ENCODE measurements around the gene CD33.

CD33 gene

GRCh38 chr19:51227326-51227725 is 2.4 kb downstream of the CD33 start:
- Histone ChIP-seq H3K36me3 (ENCODE audit: control insufficient read depth in 5 of 5, insufficient read depth in 5 of 5, low read length in 5 of 5) (no peaks in the 10 kb centered on the region), H3K9me3 (ENCODE audit: control insufficient read depth in 5 of 5, low read length in 5 of 5) (no peaks in the 10 kb centered on the region), H3K27me3 (ENCODE audit: control insufficient read depth in 5 of 5, insufficient read depth in 4 of 5, low read length in 5 of 5) (peaks cover 0 to 6% (median 4%) of the 10 kb centered on the region in 5 donors), H3K4me1 (ENCODE audit: control insufficient read depth in 5 of 5, insufficient read depth in 5 of 5, low read length in 5 of 5) (peaks cover 0 to 3% (median 0%) of the 10 kb centered on the region in 5 donors), H3K9ac (ENCODE audit: low read length in 5 of 5) (no peak overlapping the region), H3K4me3 (ENCODE audit: low read depth in 1 of 5, low read length in 5 of 5) (no peak overlapping the region), H3K27ac (ENCODE audit: low read depth, low read length) (no peak overlapping the region)

DNA sequence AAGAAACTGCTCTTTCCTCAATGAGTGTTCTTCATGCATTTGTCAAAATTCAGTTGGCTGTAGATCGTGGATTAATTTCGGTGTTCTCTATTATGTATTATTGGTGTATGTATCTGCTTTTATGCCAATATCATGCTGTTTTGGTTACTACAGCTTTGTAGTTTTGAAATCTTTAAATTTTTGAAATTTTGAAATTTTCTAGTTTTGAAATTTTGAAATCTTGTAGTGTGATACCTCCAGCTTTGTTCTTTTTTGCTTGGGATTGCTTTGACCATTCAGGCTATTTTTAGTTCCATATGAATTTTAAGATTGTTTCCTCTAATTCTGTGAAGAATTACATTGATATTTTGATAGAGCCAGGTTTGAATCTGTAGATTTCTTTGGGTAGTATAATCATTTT is 3.1 kb downstream of the CD33 start:
- Histone ChIP-seq H3K36me3 (ENCODE audit: control insufficient read depth in 5 of 5, insufficient read depth in 5 of 5, low read length in 5 of 5) (peaks cover 0 to 1% (median 0%) of the 10 kb centered on the region in 5 donors), H3K9ac (ENCODE audit: low read length in 5 of 5) (no peak overlapping the region), H3K27ac (ENCODE audit: low read depth, low read length) (no peak overlapping the region), H3K9me3 (ENCODE audit: control insufficient read depth in 5 of 5, low read length in 5 of 5) (peaks cover 0 to 3% (median 0%) of the 10 kb centered on the region in 5 donors), H3K4me3 (ENCODE audit: low read depth in 1 of 5, low read length in 5 of 5) (no peak overlapping the region), H3K27me3 (ENCODE audit: control insufficient read depth in 5 of 5, insufficient read depth in 4 of 5, low read length in 5 of 5) (peaks cover 0 to 6% (median 4%) of the 10 kb centered on the region in 5 donors), H3K4me1 (ENCODE audit: control insufficient read depth in 5 of 5, insufficient read depth in 5 of 5, low read length in 5 of 5) (peaks cover 0 to 3% (median 0%) of the 10 kb centered on the region in 5 donors)

- no peak overlapping the region for H3K9ac ChIP-seq (ENCODE audit: low read length in 5 of 5)
- H3K4me3 ChIP-seq (ENCODE audit: low read depth in 1 of 5, low read length in 5 of 5) = no peak overlapping the region
- no peak overlapping the region for H3K27ac ChIP-seq (ENCODE audit: low read depth, low read length)
- peaks cover 0 to 6% (median 0%) of the 10 kb centered on the region in 5 donors for H3K4me1 ChIP-seq (ENCODE audit: control insufficient read depth in 5 of 5, insufficient read depth in 5 of 5, low read length in 5 of 5)
- peaks cover 0 to 7% (median 4%) of the 10 kb centered on the region in 5 donors for H3K27me3 ChIP-seq (ENCODE audit: control insufficient read depth in 5 of 5, insufficient read depth in 4 of 5, low read length in 5 of 5)
- peaks cover 0 to 17% (median 0%) of the 10 kb centered on the region in 5 donors for H3K36me3 ChIP-seq (ENCODE audit: control insufficient read depth in 5 of 5, insufficient read depth in 5 of 5, low read length in 5 of 5)
- peaks cover 0 to 4% (median 0%) of the 10 kb centered on the region in 5 donors for H3K9me3 ChIP-seq (ENCODE audit: control insufficient read depth in 5 of 5, low read length in 5 of 5)
Measured at GRCh38 chr19:51240866-51241265, 16.0 kb downstream of the CD33 start.

- Histone ChIP-seq H3K27me3 (ENCODE audit: control insufficient read depth in 5 of 5, insufficient read depth in 4 of 5, low read length in 5 of 5) (peaks cover 0 to 4% (median 3%) of the 10 kb centered on the region in 5 donors), H3K4me3 (ENCODE audit: low read depth in 1 of 5, low read length in 5 of 5) (no peak overlapping the region), H3K27ac (ENCODE audit: low read depth, low read length) (no peak overlapping the region), H3K36me3 (ENCODE audit: control insufficient read depth in 5 of 5, insufficient read depth in 5 of 5, low read length in 5 of 5) (peaks cover 0 to 11% (median 0%) of the 10 kb centered on the region in 5 donors), H3K9ac (ENCODE audit: low read length in 5 of 5) (no peak overlapping the region), H3K4me1 (ENCODE audit: control insufficient read depth in 5 of 5, insufficient read depth in 5 of 5, low read length in 5 of 5) (peaks cover 0 to 6% (median 0%) of the 10 kb centered on the region in 5 donors), H3K9me3 (ENCODE audit: control insufficient read depth in 5 of 5, low read length in 5 of 5) (peaks cover 0 to 4% (median 0%) of the 10 kb centered on the region in 5 donors)
Measured at GRCh38 chr19:51242881-51243630, 18.2 kb downstream of the CD33 start.

DNA sequence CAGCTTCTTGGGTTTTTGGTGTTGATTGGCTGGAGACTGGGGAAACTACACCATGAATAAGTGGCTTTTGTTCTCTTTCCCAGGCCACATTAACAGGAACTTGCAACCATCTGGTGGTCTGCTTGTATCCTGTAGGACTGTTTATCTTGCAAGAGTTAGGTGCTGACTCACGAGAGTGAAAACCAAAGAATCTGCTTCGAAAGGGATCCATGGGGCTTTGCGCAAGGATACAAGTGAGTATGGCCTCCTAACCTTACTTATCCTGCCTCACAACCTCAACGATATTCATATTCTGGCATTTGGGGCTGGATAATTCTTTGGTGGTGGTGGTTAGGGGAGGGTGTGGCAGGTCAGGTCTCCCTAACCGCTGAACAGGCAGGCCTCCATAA is 21.3 kb downstream of the CD33 start:
- Histone ChIP-seq H3K9ac (ENCODE audit: low read length in 5 of 5) (no peak overlapping the region), H3K27me3 (ENCODE audit: control insufficient read depth in 5 of 5, insufficient read depth in 4 of 5, low read length in 5 of 5) (peaks cover 0 to 4% (median 3%) of the 10 kb centered on the region in 5 donors), H3K4me3 (ENCODE audit: low read depth in 1 of 5, low read length in 5 of 5) (no peak overlapping the region), H3K27ac (ENCODE audit: low read depth, low read length) (no peak overlapping the region), H3K4me1 (ENCODE audit: control insufficient read depth in 5 of 5, insufficient read depth in 5 of 5, low read length in 5 of 5) (peaks cover 0 to 6% (median 0%) of the 10 kb centered on the region in 5 donors), H3K36me3 (ENCODE audit: control insufficient read depth in 5 of 5, insufficient read depth in 5 of 5, low read length in 5 of 5) (no peaks in the 10 kb centered on the region), H3K9me3 (ENCODE audit: control insufficient read depth in 5 of 5, low read length in 5 of 5) (peaks cover 0 to 4% (median 0%) of the 10 kb centered on the region in 5 donors)

- Histone ChIP-seq H3K27me3 (ENCODE audit: control insufficient read depth in 5 of 5, insufficient read depth in 4 of 5, low read length in 5 of 5) (peaks cover 0 to 4% (median 2%) of the 10 kb centered on the region in 5 donors), H3K4me1 (ENCODE audit: control insufficient read depth in 5 of 5, insufficient read depth in 5 of 5, low read length in 5 of 5) (peaks cover 0 to 6% (median 0%) of the 10 kb centered on the region in 5 donors), H3K9ac (ENCODE audit: low read length in 5 of 5) (no peak overlapping the region), H3K36me3 (ENCODE audit: control insufficient read depth in 5 of 5, insufficient read depth in 5 of 5, low read length in 5 of 5) (no peaks in the 10 kb centered on the region), H3K27ac (ENCODE audit: low read depth, low read length) (no peak overlapping the region), H3K9me3 (ENCODE audit: control insufficient read depth in 5 of 5, low read length in 5 of 5) (peaks cover 0 to 3% (median 0%) of the 10 kb centered on the region in 5 donors), H3K4me3 (ENCODE audit: low read depth in 1 of 5, low read length in 5 of 5) (no peak overlapping the region)
Measured at GRCh38 chr19:51247972-51248590, 23.2 kb downstream of the CD33 start.

GRCh38 chr19:51250786-51251467 is 26.0 kb downstream of the CD33 start, which contains the start of gene SIGLECL1:
SIGLECL1 (plus strand) TSS chr19:51251080; CDS start chr19:51264073, 12,993 bp downstream.
- peaks cover 0 to 3% (median 0%) of the 10 kb centered on the region in 5 donors for H3K9me3 ChIP-seq (ENCODE audit: control insufficient read depth in 5 of 5, low read length in 5 of 5)
- no peaks in the 10 kb centered on the region for H3K36me3 ChIP-seq (ENCODE audit: control insufficient read depth in 5 of 5, insufficient read depth in 5 of 5, low read length in 5 of 5)
- no peak within 1 kb of the TSS for H3K27ac ChIP-seq (ENCODE audit: low read depth, low read length)
- no peak within 1 kb of the TSS for H3K9ac ChIP-seq (ENCODE audit: low read length in 5 of 5)
- peaks cover 0 to 4% (median 0%) of the 10 kb centered on the region in 5 donors for H3K27me3 ChIP-seq (ENCODE audit: control insufficient read depth in 5 of 5, insufficient read depth in 4 of 5, low read length in 5 of 5)
- no peak within 1 kb of the TSS for H3K4me3 ChIP-seq (ENCODE audit: low read depth in 1 of 5, low read length in 5 of 5)
- H3K4me1 ChIP-seq (ENCODE audit: control insufficient read depth in 5 of 5, insufficient read depth in 5 of 5, low read length in 5 of 5) = peaks cover 0 to 4% (median 0%) of the 10 kb centered on the region in 5 donors

DNA sequence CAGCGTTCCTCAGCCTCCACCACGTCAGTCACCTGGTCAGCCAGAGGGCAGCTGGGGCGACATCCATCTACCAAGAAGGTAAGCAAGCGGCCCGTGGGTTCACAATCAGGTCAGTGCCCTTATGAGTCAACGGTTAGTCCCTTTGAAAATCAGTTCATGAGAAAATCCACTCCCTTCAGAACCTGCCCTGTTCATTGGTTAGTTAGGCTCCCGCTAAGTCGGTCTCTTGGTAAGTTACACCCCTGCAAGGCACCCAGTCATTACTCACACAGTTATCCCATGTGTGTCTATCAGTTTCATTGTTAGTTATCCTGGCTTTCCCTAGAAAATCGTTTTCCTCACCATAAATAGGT is 26.6 kb downstream of the CD33 start:
- Histone ChIP-seq H3K9me3 (ENCODE audit: control insufficient read depth in 5 of 5, low read length in 5 of 5) (peaks cover 0 to 3% (median 0%) of the 10 kb centered on the region in 5 donors), H3K27me3 (ENCODE audit: control insufficient read depth in 5 of 5, insufficient read depth in 4 of 5, low read length in 5 of 5) (peaks cover 0 to 4% (median 0%) of the 10 kb centered on the region in 5 donors), H3K4me1 (ENCODE audit: control insufficient read depth in 5 of 5, insufficient read depth in 5 of 5, low read length in 5 of 5) (peaks cover 0 to 4% (median 0%) of the 10 kb centered on the region in 5 donors), H3K27ac (ENCODE audit: low read depth, low read length) (no peak overlapping the region), H3K36me3 (ENCODE audit: control insufficient read depth in 5 of 5, insufficient read depth in 5 of 5, low read length in 5 of 5) (no peaks in the 10 kb centered on the region), H3K9ac (ENCODE audit: low read length in 5 of 5) (no peak overlapping the region), H3K4me3 (ENCODE audit: low read depth in 1 of 5, low read length in 5 of 5) (no peak overlapping the region)

- Histone ChIP-seq H3K4me1 (ENCODE audit: control insufficient read depth in 5 of 5, insufficient read depth in 5 of 5, low read length in 5 of 5) (peaks cover 0 to 4% (median 0%) of the 10 kb centered on the region in 5 donors), H3K9me3 (ENCODE audit: control insufficient read depth in 5 of 5, low read length in 5 of 5) (peaks cover 0 to 3% (median 0%) of the 10 kb centered on the region in 5 donors), H3K27ac (ENCODE audit: low read depth, low read length) (no peak overlapping the region), H3K9ac (ENCODE audit: low read length in 5 of 5) (no peak overlapping the region), H3K27me3 (ENCODE audit: control insufficient read depth in 5 of 5, insufficient read depth in 4 of 5, low read length in 5 of 5) (peaks cover 0 to 4% (median 0%) of the 10 kb centered on the region in 5 donors), H3K36me3 (ENCODE audit: control insufficient read depth in 5 of 5, insufficient read depth in 5 of 5, low read length in 5 of 5) (no peaks in the 10 kb centered on the region), H3K4me3 (ENCODE audit: low read depth in 1 of 5, low read length in 5 of 5) (no peak overlapping the region)
Measured at GRCh38 chr19:51252306-51253079, 27.6 kb downstream of the CD33 start.

Measured in subcutaneous abdominal adipose tissue (tissue), 5 donors.